ENCODE measurements around the gene TECPR2.

- no peak for TF ChIP-seq CTCF (IDR thresholded peaks at IDR 0.05)
- no peak for TF ChIP-seq POLR2A (IDR thresholded peaks at IDR 0.05)
These were observed 123.2 kb downstream of the TECPR2 start for GRCh38 chr14:102485693-102486512.
